OCI-LY7 (cell line): ENCODE measurements around the gene JAZF1. TPM values are rescaled to one million over a fixed set of nuclear protein-coding genes. Genes with fewer than 3 reads are reported as not detected.
A peak's percentile ranks its signal among the peaks of the same experiment; 100 is the strongest.

Source experiments
- BruUV-seq: library from RNA; stranded (reverse); fragments of 400-500 nt; replicated peaks from 2 replicates; lab custom pipeline; 2021; lab: Mats Ljungman, UMichigan
- CTCF ChIA-PET: fragments of 300-600 bp; sonication (Branson Sonifier 250); formaldehyde crosslinking; loops from one replicate; lab custom pipeline; 2022; ENCODE audit warnings: antibody characterized with exemption; ENCODE audit not compliant: unreplicated experiment; lab: Charles Lee
- POLR2A ChIA-PET: fragments of 300-600 bp; sonication (Branson Sonifier 250); formaldehyde crosslinking; loops from one replicate; lab custom pipeline; 2022; ENCODE audit warnings: antibody characterized with exemption; lab: Charles Lee
- DNase-seq: peaks from one replicate; pipeline ENCODE4 v3.0.0-alpha.2; 2015; ENCODE audit warnings: low spot score
- H2AFZ ChIP-seq: fragments of 200-600 bp; sonication (generic), shearing (Covaris generic); 2 replicates; pipeline ENCODE4 v1.6.1; 2014; ENCODE audit warnings: mild to moderate bottlenecking, antibody characterized with exemption, low read length, moderate library complexity
- H3K27ac ChIP-seq: fragments of 200-600 bp; sonication (generic); 2 replicates; pipeline ENCODE4 v1.5.1; 2014; ENCODE audit warnings: mixed run types, low read depth, mild to moderate bottlenecking, moderate library complexity, low read length, inconsistent platforms; ENCODE audit not compliant: poor library complexity, severe bottlenecking
- H3K36me3 ChIP-seq: fragments of 200-600 bp; sonication (generic); 2 replicates; pipeline ENCODE4 v1.6.1; 2014; ENCODE audit warnings: mild to moderate bottlenecking, antibody characterized with exemption, low read length, moderate library complexity, mixed read lengths; ENCODE audit not compliant: insufficient read depth
- H3K4me1 ChIP-seq: fragments of 200-600 bp; sonication (generic); 2 replicates; pipeline ENCODE4 v1.5.1; 2014; ENCODE audit warnings: mild to moderate bottlenecking, low read length; ENCODE audit not compliant: insufficient read depth, poor library complexity, severe bottlenecking
- H3K4me2 ChIP-seq: fragments of 200-600 bp; sonication (generic); 2 replicates; pipeline ENCODE4 v1.6.1; 2014; ENCODE audit warnings: mild to moderate bottlenecking, low read length
- H3K4me3 ChIP-seq: fragments of 200-600 bp; sonication (generic); 2 replicates; pipeline ENCODE4 v1.5.1; 2014; ENCODE audit warnings: mild to moderate bottlenecking, low read depth, low read length; ENCODE audit not compliant: poor library complexity, severe bottlenecking
- H3K79me2 ChIP-seq: fragments of 200-600 bp; sonication (generic); 2 replicates; pipeline ENCODE4 v1.6.1; 2016; ENCODE audit warnings: low read depth, mild to moderate bottlenecking, low read length, moderate library complexity, mixed read lengths; ENCODE audit not compliant: insufficient read depth
- H3K9me2 ChIP-seq: fragments of 200-600 bp; sonication (generic); 2 replicates; pipeline ENCODE4 v1.6.1; 2016; ENCODE audit warnings: mild to moderate bottlenecking, low read length, mixed read lengths; ENCODE audit not compliant: insufficient read depth
- H3K9me3 ChIP-seq: fragments of 200-600 bp; sonication (generic); 2 replicates; pipeline ENCODE4 v1.6.1; 2014; ENCODE audit warnings: mild to moderate bottlenecking, mixed run types, low read length, mixed read lengths
- H4K20me1 ChIP-seq: fragments of 200-600 bp; sonication (generic); 2 replicates; pipeline ENCODE4 v1.6.1; 2014; ENCODE audit warnings: mild to moderate bottlenecking, antibody characterized with exemption, low read length, moderate library complexity, mixed read lengths; ENCODE audit not compliant: insufficient read depth
- EZH2phosphoT487 ChIP-seq: fragments of 200-600 bp; sonication (generic); IDR thresholded peaks from 2 replicates; pipeline ENCODE4 v1.6.1; 2018; ENCODE audit warnings: low read depth, borderline replicate concordance, mild to moderate bottlenecking, mixed run types, antibody characterized with exemption, low read length, moderate library complexity, mixed read lengths
- intact Hi-C: fragments of 100-400 bp; cut with micrococcal nuclease; formaldehyde crosslinking; loops from one replicate; pipeline ENCODE4 v1.10.0; 2022; ENCODE audit not compliant: unreplicated experiment
- total RNA-seq, 2 experiments: library from RNA; depleted of rRNA in 1 of 2; stranded (reverse); fragments of >200 nt in 1 of 2; shearing (Covaris generic) in 1 of 2; gene quantifications; 2 replicates each; pipeline ENCODE4 v1.2.3, GENCODE V29; 2014 to 2022
- TF ChIP-seq, protein P1 (sequence below): fragments of 200-600 bp; sonication (generic); conservative IDR thresholded peaks from 2 replicates; pipeline ENCODE4 v1.5.1; 2014; ENCODE audit warnings: mild to moderate bottlenecking, antibody characterized with exemption, low read length, moderate library complexity, mixed read lengths

The JAZF1 gene
- total RNA-seq, 2 experiments from 2014 or later = 6.3 to 25.0 TPM

DNA sequence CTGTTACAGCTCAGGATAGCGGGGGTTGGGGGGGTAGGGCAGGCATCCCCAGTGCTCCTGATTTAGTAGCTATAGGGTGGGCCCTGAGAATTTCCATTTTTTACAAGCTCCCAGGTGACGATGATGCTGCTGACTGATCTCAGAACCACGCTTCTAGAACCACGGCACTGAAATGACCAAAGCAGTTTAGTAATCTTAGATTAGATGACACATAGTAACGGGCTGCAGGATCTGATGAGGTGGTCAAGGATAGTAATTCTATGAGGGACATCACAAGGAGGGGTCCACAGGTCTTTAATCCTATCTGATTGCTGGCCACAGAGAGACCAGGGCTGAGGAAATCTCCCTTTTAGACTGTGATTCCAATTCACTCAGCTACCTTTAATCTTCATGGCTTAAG, 167.2 kb downstream of the JAZF1 start:
- H3K9me2 ChIP-seq = no peaks in the 10 kb centered on the region
- no peaks in the 10 kb centered on the region for H3K79me2 ChIP-seq
- no peak overlapping the region for H3K27ac ChIP-seq
- CTCF ChIA-PET = no interaction called here
- DNase-seq = no peak
- POLR2A ChIA-PET = interaction anchor here (0.5 to 1.2 kb wide), 6 partner anchors 10 to 34 kb away, joined by 3 to 10 read pairs (median 4); no protein-coding TSS in a partner anchor
- no peak overlapping the region for H3K4me2 ChIP-seq
- peaks cover 4% of the 10 kb centered on the region; the same call in 1 of the 2 replicates for H3K9me3 ChIP-seq
- H3K4me3 ChIP-seq = no peak overlapping the region
- intact Hi-C loops = no loop called here
- no peak for TF ChIP-seq EZH2phosphoT487
- TF ChIP-seq, protein P1, sequence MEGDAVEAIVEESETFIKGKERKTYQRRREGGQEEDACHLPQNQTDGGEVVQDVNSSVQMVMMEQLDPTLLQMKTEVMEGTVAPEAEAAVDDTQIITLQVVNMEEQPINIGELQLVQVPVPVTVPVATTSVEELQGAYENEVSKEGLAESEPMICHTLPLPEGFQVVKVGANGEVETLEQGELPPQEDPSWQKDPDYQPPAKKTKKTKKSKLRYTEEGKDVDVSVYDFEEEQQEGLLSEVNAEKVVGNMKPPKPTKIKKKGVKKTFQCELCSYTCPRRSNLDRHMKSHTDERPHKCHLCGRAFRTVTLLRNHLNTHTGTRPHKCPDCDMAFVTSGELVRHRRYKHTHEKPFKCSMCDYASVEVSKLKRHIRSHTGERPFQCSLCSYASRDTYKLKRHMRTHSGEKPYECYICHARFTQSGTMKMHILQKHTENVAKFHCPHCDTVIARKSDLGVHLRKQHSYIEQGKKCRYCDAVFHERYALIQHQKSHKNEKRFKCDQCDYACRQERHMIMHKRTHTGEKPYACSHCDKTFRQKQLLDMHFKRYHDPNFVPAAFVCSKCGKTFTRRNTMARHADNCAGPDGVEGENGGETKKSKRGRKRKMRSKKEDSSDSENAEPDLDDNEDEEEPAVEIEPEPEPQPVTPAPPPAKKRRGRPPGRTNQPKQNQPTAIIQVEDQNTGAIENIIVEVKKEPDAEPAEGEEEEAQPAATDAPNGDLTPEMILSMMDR = no peak
- no peaks in the 10 kb centered on the region for H3K4me1 ChIP-seq
- H2AFZ ChIP-seq = no peak overlapping the region
- no peaks in the 10 kb centered on the region for H4K20me1 ChIP-seq
- BruUV-seq = no TSS peak
- peaks cover 21% of the 10 kb centered on the region for H3K36me3 ChIP-seq

DNA sequence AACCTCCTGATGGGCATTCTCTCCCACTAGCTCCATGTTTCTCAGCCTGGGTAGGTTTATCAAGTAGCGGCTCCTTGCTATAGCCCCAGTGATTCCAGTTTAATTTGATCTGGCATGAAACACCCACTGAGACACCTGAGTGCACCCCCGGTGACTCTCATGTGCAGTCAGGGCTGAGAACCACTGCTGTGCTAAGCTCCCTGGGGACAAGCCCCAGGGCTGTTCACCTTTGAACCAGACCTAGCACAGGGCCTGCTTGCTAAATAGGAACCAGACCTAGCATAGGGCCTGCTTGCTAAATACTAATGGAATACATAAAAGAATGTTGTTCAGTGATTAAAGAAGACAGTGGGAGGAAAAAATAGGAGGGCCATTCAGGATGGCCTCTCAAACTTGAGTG, 167.6 kb downstream of the JAZF1 start:
- no peak for TF ChIP-seq EZH2phosphoT487
- TF ChIP-seq, protein P1 = no peak
- H3K79me2 ChIP-seq = no peaks in the 10 kb centered on the region
- POLR2A ChIA-PET = interaction anchor here (0.6 to 1.2 kb wide), 4 partner anchors 9 to 326 kb away, joined by 3 to 10 read pairs (median 4); no protein-coding TSS in a partner anchor

DNA sequence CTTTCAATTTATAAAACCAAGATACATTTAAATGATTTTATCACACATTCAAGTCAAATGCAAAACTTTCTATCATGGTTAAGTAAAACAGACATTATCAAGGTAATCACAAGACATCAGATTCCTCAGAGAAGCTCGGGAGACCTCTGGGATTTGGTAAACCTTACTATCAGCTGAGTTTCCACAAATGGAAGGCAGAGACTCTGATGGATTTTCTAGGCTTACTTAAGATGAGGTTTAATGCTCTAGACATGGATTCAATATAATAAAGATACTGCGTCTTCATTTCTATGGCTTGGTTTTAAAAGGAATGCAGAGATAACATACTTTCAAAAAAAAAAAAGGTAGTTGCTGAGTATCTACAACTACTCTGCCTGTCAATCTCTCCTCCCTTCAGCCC, 171.7 kb downstream of the JAZF1 start:
- POLR2A ChIA-PET = interaction anchor here (1.4 kb wide), 1 partner anchor 14 kb away, joined by 4 read pairs; no protein-coding TSS in a partner anchor
- no peak for TF ChIP-seq EZH2phosphoT487
- TF ChIP-seq, protein P1 = no peak
- DNase-seq = no peak
- H3K4me3 ChIP-seq = no peak overlapping the region
- H3K4me1 ChIP-seq = no peaks in the 10 kb centered on the region
- no peaks in the 10 kb centered on the region for H4K20me1 ChIP-seq
- H3K27ac ChIP-seq = no peak overlapping the region
- no peaks in the 10 kb centered on the region for H3K9me2 ChIP-seq
- peaks cover 4% of the 10 kb centered on the region; the same call in 1 of the 2 replicates for H3K36me3 ChIP-seq
- H2AFZ ChIP-seq = no peak overlapping the region
- no peaks in the 10 kb centered on the region for H3K79me2 ChIP-seq
- CTCF ChIA-PET = no interaction called here
- no TSS peak for BruUV-seq
- H3K9me3 ChIP-seq = no peaks in the 10 kb centered on the region
- intact Hi-C loops = no loop called here
- H3K4me2 ChIP-seq = no peak overlapping the region

More for the DNA sequence above, 167.6 kb downstream of the JAZF1 start:
- Histone ChIP-seq H4K20me1 (no peaks in the 10 kb centered on the region), H3K36me3 (peaks cover 21% of the 10 kb centered on the region), H3K9me3 (peaks cover 4% of the 10 kb centered on the region; the same call in 1 of the 2 replicates), H2AFZ (no peak overlapping the region), H3K4me2 (no peak overlapping the region), H3K27ac (no peak overlapping the region), H3K4me3 (no peak overlapping the region), H3K9me2 (no peaks in the 10 kb centered on the region), H3K4me1 (no peaks in the 10 kb centered on the region)
- intact Hi-C loops = no loop called here
- peak; percentile 9 for DNase-seq
- BruUV-seq = no TSS peak
- CTCF ChIA-PET = no interaction called here
